Iris pigment epithelial cell (primary cell): ENCODE measurements around the gene GAPDHS.

Source experiments
- DNase-seq: peaks from one replicate; pipeline ENCODE4 v3.0.0-alpha.2; 2011; ENCODE audit warnings: low read depth

GAPDHS gene

DNA sequence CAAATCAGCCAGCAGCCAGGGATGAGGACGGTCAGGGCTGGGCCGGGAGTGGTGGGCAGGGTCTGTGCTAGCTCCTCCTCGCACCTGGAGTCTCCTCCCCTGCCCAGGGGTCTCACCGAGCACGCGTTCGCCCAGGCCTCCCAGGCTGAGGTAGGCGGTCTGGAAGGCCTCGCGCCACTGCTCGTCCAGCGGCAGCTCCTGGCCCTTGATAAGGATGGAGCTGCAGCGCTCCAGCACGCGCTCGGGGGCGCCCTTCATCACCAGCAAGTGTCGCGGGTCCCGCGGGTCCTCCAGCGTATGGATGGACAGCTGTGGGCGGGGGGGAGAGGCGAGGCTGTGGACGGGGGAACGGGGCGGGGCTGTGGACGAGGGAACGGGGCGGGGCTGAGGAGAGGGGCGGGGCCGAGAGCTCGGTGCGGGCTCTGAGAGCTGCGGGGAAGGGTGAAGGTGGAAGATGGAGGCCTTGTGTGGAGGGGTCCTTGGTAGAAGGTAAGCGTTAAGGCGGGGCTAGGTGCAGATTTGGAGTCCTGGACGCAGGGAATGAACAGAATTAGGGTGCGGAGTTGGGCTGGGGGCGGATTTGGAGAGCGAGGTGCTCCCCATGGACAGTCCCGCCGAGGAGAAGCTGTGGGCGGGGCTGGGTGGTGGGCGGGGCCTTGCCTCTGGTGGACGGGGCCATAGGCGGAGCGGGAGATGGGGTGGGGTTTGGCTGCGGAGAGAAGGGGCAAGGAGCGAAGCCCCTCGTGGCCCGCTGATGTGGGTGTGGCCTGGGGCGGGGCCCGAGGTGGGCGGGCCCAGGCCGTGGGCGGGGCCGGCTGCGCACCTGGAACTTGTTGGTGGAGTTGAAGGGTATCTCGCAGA is 24.5 kb downstream of the GAPDHS start:
- peak; percentile 56 for DNase-seq

DNA sequence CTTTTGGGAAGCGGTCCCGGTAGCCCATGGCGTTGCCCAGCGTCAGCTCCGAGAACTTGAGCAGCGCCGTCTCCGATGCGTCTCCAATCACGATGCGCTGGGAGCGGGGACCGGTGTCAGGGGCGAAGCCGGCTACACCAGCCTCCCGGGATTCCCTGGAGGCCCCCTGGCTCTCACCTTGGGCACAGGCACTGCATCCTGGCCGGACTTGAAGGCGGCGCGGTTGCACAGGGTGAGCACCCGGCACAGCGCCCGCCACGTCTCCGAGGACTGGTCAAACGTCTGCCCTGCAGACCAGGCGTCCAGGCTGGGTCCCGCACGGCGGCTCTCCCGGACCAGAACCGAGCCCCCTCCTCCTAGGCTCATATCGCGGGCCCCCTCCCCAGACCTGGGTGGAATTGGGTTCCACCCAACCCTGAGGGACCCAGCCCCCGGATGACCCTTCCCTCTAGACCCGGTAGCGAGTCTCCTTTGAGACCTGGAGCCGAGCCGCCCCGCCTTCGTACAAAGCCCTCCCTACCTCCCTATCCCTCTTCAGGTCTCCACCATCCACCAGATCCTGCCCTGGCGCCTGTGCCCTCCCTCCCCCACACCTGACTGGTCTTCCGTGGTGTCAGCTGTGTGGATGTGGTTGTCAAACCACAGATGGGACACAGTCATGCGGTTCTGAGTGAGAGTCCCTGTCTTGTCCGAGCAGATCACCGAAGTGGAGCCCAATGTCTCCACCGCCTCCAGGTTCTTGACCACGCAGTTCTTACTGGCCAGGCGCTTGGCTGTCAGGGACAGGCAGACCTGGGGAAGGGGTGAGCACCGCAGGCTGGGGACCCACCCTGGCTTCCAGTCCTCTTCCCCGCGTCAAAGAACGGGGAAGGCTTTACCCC is 25.4 kb downstream of the GAPDHS start:
- DNase-seq: no peak

DNA sequence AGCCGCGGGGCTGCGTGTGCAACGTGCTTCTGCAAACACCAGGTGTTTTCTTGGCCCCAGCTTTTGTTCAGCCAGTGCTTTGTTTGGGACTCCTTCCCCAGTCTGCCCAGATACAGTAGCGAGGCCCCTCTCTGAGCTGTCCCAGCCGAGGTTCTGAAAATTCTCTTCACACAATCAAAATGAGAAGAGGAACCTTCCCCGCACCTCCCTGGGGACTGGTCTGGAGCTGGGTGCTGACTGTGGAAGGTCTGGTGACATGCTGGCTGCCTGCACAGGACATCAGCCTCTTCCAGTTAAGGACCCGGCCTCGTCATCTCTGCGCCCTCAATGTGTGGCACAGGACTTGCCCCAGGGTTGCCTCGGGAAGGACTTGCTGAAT is 26.0 kb downstream of the GAPDHS start:
- DNase-seq: no peak

DNA sequence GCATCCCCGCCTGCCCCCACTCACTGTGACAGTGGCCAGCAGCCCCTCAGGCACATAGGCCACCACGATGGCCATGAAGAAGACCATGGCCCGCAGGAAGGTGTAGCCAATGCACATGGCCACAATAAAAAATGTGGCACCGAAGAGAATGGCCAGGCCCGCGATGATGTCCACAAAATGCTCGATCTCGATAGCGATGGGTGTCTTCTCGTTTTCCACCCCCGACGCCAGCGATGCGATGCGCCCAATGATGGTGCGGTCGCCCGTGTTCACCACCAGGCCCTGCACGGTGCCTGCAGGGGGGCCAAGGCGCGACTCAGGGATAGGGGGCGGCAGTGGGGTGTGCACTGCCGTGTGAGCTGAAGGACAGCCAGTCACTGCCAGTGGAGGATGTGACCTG is 26.5 kb downstream of the GAPDHS start:
- no peak for DNase-seq

DNA sequence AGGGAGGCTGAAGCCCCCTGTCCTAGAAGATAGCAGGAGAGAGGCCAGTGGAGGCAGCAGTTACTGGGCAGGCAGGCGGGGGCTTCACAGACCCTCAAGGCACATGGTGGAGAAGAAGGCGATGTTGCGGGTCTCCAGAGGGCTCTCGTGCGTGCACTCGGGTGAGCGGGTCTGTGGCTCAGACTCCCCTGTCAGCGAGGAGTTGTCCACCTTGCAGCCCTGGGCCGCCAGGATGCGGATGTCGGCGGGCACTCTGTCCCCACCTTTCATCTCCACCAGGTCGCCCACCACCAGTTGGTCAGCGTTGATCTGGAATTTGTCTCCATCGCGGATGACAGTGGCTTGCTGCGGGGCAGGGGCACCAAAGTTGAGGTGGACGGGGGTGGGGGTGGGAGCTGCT is 27.0 kb downstream of the GAPDHS start:
- DNase-seq: no peak

DNA sequence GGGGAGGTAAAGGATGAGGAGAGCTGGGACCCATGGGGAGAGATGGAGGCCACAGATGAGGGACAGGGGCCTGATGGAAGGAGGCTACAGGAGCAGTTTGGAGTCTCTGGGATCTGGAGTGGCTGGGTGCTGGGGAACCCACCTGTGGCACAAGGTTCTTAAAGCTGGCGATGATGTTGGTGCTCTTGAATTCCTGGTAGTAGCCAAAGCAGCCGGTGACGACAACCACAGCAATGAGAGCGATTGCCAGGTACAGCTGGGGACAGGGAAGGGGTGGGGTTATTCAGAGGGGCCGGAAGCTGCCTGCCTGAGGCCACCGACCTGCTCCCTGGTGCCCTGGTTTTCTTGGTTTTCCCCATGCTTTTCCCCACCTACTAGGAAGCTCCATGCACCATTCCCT is 27.4 kb downstream of the GAPDHS start:
- no peak for DNase-seq

DNA sequence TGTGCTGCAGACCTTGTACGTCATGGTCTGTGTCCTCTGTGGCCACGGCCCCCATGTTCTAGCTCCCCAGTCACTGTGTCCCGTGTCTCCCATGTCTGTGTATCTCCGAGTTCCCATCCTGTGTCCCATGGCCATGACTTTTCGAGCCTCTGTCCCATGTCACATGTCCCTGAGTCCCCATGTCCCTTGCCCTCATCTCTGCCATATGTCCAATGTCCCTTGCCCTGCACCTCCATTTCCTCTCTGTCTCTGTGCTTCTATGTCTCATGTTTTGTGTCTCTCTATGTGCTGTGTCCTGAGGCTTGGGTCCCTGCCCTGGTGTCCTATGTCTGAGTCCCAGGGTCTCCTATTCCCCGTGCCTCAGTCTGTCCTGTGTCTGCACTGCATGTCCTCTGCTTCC is 28.2 kb downstream of the GAPDHS start:
- no peak for DNase-seq

DNA sequence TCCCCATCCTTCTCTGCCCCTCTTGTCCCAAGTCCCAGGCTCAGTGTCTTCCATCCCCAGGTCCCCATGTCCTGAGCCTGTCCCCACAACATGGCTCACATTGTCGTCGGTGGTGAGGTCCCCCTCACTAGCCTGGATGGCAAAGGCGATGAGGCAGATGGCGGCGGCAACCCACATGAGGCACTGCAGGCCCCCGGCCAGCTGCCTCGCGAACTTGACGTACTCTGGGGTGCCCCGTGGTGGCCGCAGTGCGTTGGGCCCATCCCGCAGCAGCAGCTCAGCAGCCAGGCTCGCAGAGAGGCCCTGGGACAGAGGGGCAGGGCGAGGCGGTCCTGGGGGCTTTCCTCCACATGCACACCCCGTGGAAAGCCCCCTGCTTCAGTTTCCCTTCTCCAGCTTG is 29.1 kb downstream of the GAPDHS start:
- no peak for DNase-seq

DNA sequence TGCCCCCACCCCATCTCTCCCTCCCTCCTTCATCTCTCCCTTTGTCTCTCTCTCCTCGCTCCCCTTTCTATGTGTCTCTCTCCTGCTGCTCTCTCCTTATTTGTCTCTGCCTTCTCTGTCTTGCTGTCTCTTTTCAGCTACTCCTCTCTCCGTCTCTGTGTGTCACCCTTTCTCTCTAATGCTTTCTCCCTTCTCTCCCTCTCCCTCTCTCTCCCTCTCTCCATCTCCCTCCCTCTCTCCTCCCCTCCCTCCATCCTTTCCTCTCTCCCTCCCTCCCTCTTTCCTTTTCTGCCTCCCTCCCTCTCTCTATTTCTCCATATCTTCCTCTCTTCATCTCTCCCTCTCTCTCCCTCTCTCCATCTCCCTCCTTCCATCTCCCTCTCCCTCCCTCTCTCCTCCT is 29.5 kb downstream of the GAPDHS start:
- no peak for DNase-seq

DNA sequence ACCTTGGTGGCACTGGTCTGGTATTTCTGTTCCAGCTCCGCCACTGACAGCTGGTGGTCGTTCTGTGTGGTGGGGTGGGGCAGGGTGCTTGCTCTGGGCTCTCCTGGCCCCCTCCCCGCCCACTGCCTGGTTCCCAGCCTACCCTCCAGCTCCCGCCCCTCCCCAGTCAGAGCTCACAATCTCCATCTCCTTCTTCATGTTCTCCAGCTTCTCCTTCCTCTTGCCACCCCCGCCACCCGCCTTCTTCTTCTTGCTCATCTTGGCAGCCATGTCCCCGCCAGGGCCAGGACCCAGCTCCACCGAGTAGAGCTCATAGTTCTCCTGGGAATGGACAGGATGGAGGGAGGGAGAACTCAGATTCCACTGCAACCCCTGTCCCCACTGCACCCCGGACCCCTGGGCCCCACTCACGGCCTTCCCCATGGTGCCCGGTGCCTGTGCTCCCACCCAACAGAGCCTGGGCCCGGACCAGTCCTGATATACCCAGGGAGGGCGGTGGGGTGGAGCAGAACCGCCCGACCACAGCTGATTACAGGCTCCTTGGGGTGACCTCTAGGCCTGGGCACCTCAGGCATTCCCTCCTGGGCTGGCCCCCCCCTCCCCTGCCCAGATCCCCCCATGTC is 30.1 kb downstream of the GAPDHS start, which contains the start of gene ATP4A:
Gene ATP4A, minus strand, starts transcription at position 452 of the 623 bp plus-strand sequence. Its CDS starts 29 bp downstream, at position 423.
- no peak for DNase-seq

DNA sequence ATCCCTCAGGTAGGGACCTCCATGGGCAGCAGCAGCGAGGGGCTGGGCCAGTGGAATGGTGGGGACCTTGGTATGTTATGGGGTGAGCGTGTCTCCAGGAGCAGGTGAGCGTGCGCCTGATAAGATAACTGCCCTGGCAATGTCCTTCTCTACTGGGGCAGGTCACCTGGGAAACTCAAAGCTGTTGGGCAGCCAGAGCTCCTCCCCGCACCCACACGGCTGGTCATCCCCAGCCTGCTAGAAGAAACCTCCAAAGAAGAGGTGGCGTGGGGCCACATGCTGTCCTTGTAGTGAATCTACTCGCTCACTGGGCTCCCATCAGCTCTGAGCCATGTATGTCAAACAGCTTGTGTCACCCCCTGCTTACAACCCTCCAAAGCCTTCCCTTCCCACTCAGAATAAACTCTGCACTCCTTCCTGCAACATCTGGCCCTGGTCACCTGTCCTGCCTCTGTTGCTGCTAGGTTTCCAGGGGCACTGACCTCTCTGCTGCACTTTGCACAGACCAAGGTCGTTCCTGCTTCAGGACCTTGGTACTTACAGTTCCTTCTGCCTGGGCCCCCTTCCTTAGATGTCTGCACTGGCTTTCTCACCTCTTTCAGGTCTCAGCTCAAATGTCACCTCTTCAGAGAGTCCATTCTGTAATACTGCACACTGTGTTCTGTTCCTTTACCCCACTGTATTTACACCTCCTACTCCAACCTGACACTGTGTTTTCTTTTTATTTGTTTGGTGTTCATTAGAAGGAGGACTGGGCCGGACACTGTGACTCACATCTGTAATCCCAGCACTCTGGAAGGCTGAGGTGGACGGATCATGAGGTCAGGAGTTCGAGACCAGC is 32.0 kb downstream of the GAPDHS start:
- DNase-seq: no peak

DNA sequence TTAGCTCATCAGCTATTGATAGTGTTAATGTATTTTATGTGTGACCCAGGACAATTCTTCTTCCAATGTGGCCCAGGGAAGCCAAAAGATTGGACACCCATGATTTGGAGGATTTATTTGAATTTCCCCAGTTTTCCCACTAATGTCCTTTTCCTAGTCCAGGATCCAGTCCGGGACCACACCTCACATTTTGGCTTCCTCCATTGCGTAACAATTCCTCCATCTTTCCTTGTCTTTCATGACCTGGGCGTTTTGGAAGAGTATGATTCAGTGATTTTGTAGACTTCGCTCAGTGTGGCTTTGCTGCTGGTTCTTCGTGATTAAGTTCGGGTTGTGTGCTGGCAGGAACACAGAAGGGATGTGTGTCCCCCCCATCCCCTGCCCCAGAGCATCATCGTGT is 33.5 kb downstream of the GAPDHS start:
- DNase-seq: no peak

DNA sequence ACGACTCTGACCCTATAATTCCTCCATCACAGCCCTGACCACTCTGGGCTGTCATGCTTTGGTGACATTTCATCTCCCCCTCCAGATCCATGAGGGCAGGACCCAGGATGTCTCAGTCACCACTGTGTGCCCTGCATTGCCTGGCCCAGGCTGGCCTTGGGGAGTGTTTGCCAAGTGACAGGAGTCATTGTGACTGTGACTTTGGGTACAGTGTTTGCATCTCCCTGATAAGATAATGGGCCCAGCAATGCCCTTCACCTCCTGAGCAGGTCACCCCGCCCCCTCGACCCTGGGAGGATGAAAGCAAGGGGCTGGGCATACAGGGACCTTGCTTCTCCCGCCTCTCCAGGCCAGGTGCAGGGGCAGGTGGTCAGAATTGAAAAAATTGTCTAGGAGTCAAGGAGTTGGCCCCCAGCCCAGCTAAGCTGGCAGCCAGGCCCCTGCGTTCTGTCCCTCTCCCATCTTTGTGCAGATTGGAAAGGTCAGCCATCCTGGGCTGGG is 36.1 kb downstream of the GAPDHS start:
- no peak for DNase-seq

DNA sequence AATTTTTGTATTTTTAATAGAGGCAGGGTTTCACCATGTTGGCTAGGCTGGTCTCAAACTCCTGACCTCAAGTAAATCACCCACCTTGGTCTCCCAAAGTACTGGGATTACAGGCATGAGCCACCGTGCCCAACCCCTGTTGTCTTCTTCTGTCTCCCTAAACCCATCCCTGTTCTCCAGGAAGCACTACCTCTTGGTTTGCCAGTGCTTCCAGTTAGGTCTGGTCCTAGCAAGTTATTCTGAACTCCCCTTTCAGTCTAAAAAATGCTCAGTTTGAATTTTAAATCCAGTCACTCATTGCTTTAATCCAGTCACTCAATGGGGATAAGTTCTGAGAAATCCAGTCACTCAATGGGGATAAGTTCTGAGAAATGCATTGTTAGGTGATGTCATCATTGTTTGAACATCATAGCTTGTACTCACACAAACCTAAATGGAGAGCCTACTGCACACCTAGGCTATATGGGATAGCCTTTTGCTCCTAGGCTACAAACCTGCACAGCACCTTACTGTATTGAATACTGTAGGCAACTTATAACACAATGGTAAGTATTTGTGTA is 38.2 kb downstream of the GAPDHS start:
- DNase-seq: no peak

DNA sequence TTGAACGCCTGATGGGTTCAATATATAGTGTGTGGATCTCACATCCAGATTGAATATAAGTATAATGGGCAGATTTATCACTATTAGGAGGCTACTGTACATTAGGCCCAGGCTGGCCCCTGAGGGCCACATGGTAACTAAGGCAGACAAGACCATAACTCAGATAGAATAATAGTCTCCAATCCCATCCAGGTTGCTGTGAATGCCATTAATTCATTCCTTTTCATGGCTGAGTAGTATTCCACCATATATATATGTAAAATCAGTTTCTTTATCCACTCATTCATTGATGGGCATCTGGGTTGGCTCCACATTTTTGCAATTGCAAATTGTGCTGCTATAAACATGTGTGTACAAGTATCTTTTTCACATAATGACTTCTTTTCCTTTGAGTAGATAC is 44.7 kb downstream of the GAPDHS start:
- DNase-seq: no peak

DNA sequence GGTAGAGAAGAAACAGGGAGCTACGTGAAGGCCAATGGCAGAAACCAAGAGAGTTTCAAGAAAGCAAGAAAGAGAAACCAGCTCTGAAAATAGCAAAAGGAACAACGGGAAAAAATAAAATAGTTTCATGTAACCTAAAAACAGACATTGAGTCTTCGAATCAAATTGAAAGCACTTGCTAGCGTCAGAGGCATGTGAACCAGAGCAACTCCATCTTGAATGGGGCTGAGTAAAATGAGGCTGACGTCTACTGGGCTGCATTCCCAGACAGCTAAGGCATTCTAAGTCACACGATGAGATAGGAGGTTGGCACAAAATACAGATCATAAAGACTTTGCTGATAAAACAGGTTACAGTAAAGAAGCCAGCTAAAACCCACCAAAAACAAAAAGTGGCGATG is 45.5 kb downstream of the GAPDHS start:
- DNase-seq: no peak

DNA sequence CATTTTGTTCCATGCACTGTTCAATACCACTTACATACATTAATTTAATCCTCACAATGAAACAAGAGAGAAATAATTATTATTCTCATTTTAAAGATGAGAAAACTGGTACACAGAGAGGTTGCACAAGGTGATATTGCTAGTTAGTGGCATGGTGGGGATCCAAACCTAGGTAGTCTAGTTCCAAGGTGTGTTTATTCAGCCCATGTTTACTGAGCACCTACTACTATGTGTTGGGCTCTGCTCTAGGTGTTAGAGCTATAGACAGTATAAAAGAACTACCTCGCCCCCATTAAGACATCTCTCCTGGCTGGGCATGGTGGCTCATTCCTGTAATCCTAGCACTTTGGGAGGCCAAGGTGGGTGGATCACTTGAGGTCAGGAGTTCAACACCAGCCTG is 49.5 kb downstream of the GAPDHS start:
- DNase-seq: no peak

DNA sequence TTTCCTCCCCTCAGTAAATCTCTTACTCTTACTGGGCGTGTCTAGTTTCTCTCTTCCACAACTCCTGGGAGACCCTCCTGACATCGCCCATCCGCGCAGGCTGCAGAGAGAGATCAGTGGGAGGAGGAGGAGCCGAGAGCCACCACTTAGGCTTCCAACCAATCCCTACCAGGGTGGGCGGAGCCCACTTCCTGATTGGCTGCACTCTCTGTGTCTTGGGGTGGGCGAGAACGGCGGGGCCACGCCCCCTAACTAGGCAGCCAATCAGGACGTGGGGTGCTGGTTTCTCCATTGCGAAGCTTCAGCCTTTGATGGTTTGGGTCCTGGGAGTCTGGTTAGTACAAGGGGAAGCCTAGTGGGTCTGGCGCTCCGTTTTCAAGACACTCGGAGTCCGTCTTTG is 52.6 kb downstream of the GAPDHS start, which contains the start of gene PMIS2:
Gene PMIS2, plus strand, starts transcription at position 326 of the 400 bp plus-strand sequence. CDS start 87 bp downstream, outside the sequence.
- peak; percentile 9 for DNase-seq

DNA sequence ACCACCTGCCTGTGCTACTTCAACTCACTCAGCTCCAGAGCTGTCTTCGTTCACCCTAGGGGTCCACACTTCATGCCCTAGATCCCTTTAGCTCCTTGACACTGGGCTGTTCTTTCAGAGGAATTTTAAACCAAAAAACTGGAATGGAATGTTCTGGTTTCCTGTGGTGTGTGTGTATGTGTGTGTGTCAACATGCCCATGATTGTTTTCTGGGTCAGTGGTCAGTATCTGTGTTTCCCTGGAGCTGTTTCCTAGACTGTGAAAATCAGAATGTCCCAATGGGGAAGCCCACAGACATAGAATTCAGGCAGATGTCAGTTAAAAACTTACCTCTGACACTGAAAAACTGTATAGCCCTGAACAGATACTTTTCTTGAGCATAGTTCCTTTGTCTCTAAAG is 54.1 kb downstream of the GAPDHS start:
- peak; percentile 40 for DNase-seq

DNA sequence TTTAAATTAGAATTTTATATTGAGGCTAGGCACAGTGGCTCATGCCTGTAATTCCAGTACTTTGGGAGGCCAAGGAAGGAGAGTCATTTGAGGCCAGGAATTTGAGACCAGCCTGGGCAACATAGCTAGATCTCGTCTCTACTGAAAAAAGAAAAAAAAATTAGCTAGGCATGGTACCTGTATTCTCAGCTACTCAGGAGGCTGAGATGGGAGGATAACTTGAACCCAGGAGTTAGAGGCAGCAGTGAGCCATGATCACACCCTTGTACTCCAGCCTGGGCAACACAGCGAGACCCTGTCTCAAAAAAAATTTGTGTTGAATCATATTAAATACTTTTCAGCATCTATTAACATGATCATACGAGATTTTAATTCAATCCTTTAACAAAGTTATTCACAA is 57.6 kb downstream of the GAPDHS start:
- DNase-seq: no peak

DNA sequence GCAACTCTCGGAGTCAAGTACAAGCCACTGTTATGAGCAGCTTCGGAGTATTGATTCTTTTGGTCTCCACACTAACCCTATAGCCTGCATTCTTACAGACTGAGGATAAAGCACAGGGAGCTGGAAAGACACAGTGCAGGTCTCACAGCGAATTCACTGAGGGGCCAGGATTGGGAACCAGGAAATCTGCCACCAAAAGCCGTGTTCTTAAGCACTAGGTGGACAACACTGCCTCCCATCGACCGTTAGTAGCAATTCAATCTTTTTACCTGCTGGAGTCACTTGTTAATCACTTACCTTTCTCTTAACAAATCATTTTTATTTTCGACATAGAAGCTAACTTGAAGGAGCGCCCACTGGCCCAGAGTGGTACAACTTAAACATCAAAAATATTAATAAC is 59.0 kb downstream of the GAPDHS start:
- DNase-seq: peak; percentile 51
